ENCODE measurements around the gene CPE. TPM values are rescaled to one million over a fixed set of nuclear protein-coding genes. Genes with fewer than 3 reads are reported as not detected.
A peak's percentile ranks its signal among the peaks of the same experiment; 100 is the strongest.
"Not testable (repeated sequence)": the region's sequence is repeated elsewhere in the genome, so short reads cannot be mapped to it uniquely, and the experiment has no call there.

Gene CPE
- polyA plus RNA-seq, 4 donors, result 1.1 to 326 (median 22.9) TPM

DNA sequence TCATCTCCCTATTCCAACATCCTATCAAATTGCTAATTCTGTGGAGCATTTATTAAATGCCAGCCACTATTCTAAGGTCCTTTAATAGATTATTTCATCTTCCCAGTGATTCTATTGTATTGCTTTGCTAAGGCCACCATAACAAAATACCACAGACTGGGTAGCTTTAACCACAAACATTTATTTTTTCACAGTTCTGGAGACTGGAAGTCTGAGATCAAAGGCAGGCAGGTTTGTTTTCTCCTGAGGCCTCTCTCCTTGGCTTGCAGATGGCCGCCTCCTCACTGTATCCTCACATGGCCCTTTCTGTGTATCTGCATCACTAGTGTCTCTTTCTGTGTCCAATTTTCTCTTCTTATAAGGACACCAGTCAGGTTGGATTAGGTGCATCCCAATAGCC, 64.5 kb downstream of the CPE start:
- FAIRE-seq, result no peak
- no peak for DNase-seq
- Histone ChIP-seq H3K36me3 (ENCODE audit: control insufficient read depth in 3 of 3, insufficient read depth in 2 of 3, low read depth in 1 of 3, low read length in 3 of 3) (no peaks in the 10 kb centered on the region), H3K4me3 (ENCODE audit: low read depth in 1 of 3, low read length in 3 of 3) (no peak overlapping the region), H3K4me1 (ENCODE audit: control insufficient read depth in 3 of 3, insufficient read depth in 2 of 3, low read depth in 1 of 3, low read length in 2 of 3) (no peaks in the 10 kb centered on the region), H3K9me3 (ENCODE audit: control insufficient read depth in 2 of 2, insufficient read depth in 1 of 2, low read depth in 1 of 2, low read length in 1 of 2) (no peaks in the 10 kb centered on the region), H3K27ac (ENCODE audit: low read depth in 1 of 3, low read length in 2 of 3) (no peak overlapping the region), H3K27me3 (ENCODE audit: control insufficient read depth in 3 of 3, insufficient read depth in 3 of 3, low read length in 3 of 3) (no peaks in the 10 kb centered on the region)
- WGBS, 3 donors, result 88 to 96% (median 90%) methylated on average over 1 of the region's 1 CpG

- no peak overlapping the region for H3K4me3 ChIP-seq (ENCODE audit: low read depth in 1 of 3, low read length in 3 of 3)
- H3K36me3 ChIP-seq (ENCODE audit: control insufficient read depth in 3 of 3, insufficient read depth in 2 of 3, low read depth in 1 of 3, low read length in 3 of 3), result no peaks in the 10 kb centered on the region
- FAIRE-seq (no peak), DNase-seq (no peak)
- H3K4me1 ChIP-seq (ENCODE audit: control insufficient read depth in 3 of 3, insufficient read depth in 2 of 3, low read depth in 1 of 3, low read length in 2 of 3), result no peaks in the 10 kb centered on the region
- H3K27ac ChIP-seq (ENCODE audit: low read depth in 1 of 3, low read length in 2 of 3), result no peak overlapping the region
- no peaks in the 10 kb centered on the region for H3K27me3 ChIP-seq (ENCODE audit: control insufficient read depth in 3 of 3, insufficient read depth in 3 of 3, low read length in 3 of 3)
- WGBS, 3 donors, result 89 to 94% (median 90%) methylated on average over 4 of the region's 4 CpGs
- no peaks in the 10 kb centered on the region for H3K9me3 ChIP-seq (ENCODE audit: control insufficient read depth in 2 of 2, insufficient read depth in 1 of 2, low read depth in 1 of 2, low read length in 1 of 2)
Observed at GRCh38 chr4:165448700-165449099, 69.9 kb downstream of the CPE start.

DNA sequence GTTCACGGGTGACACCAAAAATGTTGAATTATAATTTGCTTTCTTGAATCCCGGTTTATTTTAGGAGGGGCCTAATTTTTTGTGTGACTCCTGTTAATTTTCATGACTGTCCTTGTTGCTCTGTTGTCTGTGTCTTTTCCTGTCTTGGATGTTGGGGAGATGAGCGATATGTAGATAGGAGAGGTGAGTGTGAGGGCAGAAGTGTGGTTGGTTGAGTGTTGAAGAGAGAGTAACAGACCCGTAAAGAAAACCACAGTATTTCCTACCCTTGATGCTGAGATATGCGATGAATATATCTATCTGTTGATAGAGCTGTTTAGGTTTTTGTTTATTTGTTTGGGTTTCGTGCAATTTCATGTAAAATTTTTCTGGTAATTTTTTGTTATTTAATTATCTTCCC, 70.5 kb downstream of the CPE start:
- WGBS, 3 donors, result 78 to 83% (median 83%) methylated on average over 6 of the region's 6 CpGs
- Histone ChIP-seq H3K4me1 (ENCODE audit: control insufficient read depth in 3 of 3, insufficient read depth in 2 of 3, low read depth in 1 of 3, low read length in 2 of 3) (no peaks in the 10 kb centered on the region), H3K9me3 (ENCODE audit: control insufficient read depth in 2 of 2, insufficient read depth in 1 of 2, low read depth in 1 of 2, low read length in 1 of 2) (no peaks in the 10 kb centered on the region), H3K36me3 (ENCODE audit: control insufficient read depth in 3 of 3, insufficient read depth in 2 of 3, low read depth in 1 of 3, low read length in 3 of 3) (no peaks in the 10 kb centered on the region), H3K4me3 (ENCODE audit: low read depth in 1 of 3, low read length in 3 of 3) (no peak overlapping the region), H3K27me3 (ENCODE audit: control insufficient read depth in 3 of 3, insufficient read depth in 3 of 3, low read length in 3 of 3) (no peaks in the 10 kb centered on the region), H3K27ac (ENCODE audit: low read depth in 1 of 3, low read length in 2 of 3) (no peak overlapping the region)
- no peak for FAIRE-seq
- no peak for DNase-seq

DNA sequence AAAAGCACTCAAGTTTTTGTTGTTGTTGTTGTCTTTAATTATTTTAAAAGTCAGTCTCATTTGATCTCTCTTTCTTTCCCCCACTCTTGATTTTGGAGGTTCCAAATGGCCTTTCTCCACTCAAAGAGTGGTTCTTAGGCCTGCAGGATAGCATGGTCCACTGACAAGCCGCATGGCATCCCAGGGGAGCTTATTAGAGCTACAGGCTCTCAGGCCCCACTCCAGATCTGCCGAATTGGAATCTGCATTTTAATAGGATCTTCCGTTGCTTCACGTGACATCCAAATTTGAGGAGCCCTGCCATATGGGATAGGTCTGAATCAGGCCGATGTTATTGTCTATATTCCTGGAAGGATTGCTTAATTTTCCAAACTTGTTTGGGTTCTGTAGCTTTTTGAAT, 72.1 kb downstream of the CPE start:
- H3K27me3 ChIP-seq (ENCODE audit: control insufficient read depth in 3 of 3, insufficient read depth in 3 of 3, low read length in 3 of 3), result no peaks in the 10 kb centered on the region
- H3K27ac ChIP-seq (ENCODE audit: low read depth in 1 of 3, low read length in 2 of 3), result no peak overlapping the region
- H3K36me3 ChIP-seq (ENCODE audit: control insufficient read depth in 3 of 3, insufficient read depth in 2 of 3, low read depth in 1 of 3, low read length in 3 of 3), result no peaks in the 10 kb centered on the region
- DNase-seq, result no peak
- no peak overlapping the region for H3K4me3 ChIP-seq (ENCODE audit: low read depth in 1 of 3, low read length in 3 of 3)
- WGBS, 3 donors, result 92 to 95% (median 95%) methylated on average over 5 of the region's 5 CpGs
- no peaks in the 10 kb centered on the region for H3K9me3 ChIP-seq (ENCODE audit: control insufficient read depth in 2 of 2, insufficient read depth in 1 of 2, low read depth in 1 of 2, low read length in 1 of 2)
- no peaks in the 10 kb centered on the region for H3K4me1 ChIP-seq (ENCODE audit: control insufficient read depth in 3 of 3, insufficient read depth in 2 of 3, low read depth in 1 of 3, low read length in 2 of 3)
- FAIRE-seq, result no peak

GRCh38 chr4:165453140-165453539, 74.3 kb downstream of the CPE start:
- H3K9me3 ChIP-seq (ENCODE audit: control insufficient read depth in 2 of 2, insufficient read depth in 1 of 2, low read depth in 1 of 2, low read length in 1 of 2); H3K4me3 ChIP-seq (ENCODE audit: low read depth in 1 of 3, low read length in 3 of 3); DNase-seq; H3K27me3 ChIP-seq (ENCODE audit: control insufficient read depth in 3 of 3, insufficient read depth in 3 of 3, low read length in 3 of 3); H3K4me1 ChIP-seq (ENCODE audit: control insufficient read depth in 3 of 3, insufficient read depth in 2 of 3, low read depth in 1 of 3, low read length in 2 of 3); H3K27ac ChIP-seq (ENCODE audit: low read depth in 1 of 3, low read length in 2 of 3); FAIRE-seq; H3K36me3 ChIP-seq (ENCODE audit: control insufficient read depth in 3 of 3, insufficient read depth in 2 of 3, low read depth in 1 of 3, low read length in 3 of 3): not testable (repeated sequence)
- WGBS, 3 donors, result 91 to 94% (median 93%) methylated on average over 5 of the region's 5 CpGs

- H3K27ac ChIP-seq (ENCODE audit: low read depth in 1 of 3, low read length in 2 of 3), result no peak overlapping the region
- H3K9me3 ChIP-seq (ENCODE audit: control insufficient read depth in 2 of 2, insufficient read depth in 1 of 2, low read depth in 1 of 2, low read length in 1 of 2), result no peaks in the 10 kb centered on the region
- no peak overlapping the region for H3K4me3 ChIP-seq (ENCODE audit: low read depth in 1 of 3, low read length in 3 of 3)
- WGBS, 3 donors, result 40 to 51% (median 49%) methylated on average over 2 of the region's 2 CpGs
- no peak for DNase-seq
- H3K36me3 ChIP-seq (ENCODE audit: control insufficient read depth in 3 of 3, insufficient read depth in 2 of 3, low read depth in 1 of 3, low read length in 3 of 3), result no peaks in the 10 kb centered on the region
- H3K27me3 ChIP-seq (ENCODE audit: control insufficient read depth in 3 of 3, insufficient read depth in 3 of 3, low read length in 3 of 3), result no peaks in the 10 kb centered on the region
- no peaks in the 10 kb centered on the region for H3K4me1 ChIP-seq (ENCODE audit: control insufficient read depth in 3 of 3, insufficient read depth in 2 of 3, low read depth in 1 of 3, low read length in 2 of 3)
- no peak for FAIRE-seq
Observed at GRCh38 chr4:165454426-165454825, 75.6 kb downstream of the CPE start.

GRCh38 chr4:165457793-165458192, 79.0 kb downstream of the CPE start:
- Histone ChIP-seq H3K4me1 (ENCODE audit: control insufficient read depth in 3 of 3, insufficient read depth in 2 of 3, low read depth in 1 of 3, low read length in 2 of 3) (no peaks in the 10 kb centered on the region), H3K27ac (ENCODE audit: low read depth in 1 of 3, low read length in 2 of 3) (no peak overlapping the region), H3K27me3 (ENCODE audit: control insufficient read depth in 3 of 3, insufficient read depth in 3 of 3, low read length in 3 of 3) (no peaks in the 10 kb centered on the region), H3K9me3 (ENCODE audit: control insufficient read depth in 2 of 2, insufficient read depth in 1 of 2, low read depth in 1 of 2, low read length in 1 of 2) (no peaks in the 10 kb centered on the region), H3K4me3 (ENCODE audit: low read depth in 1 of 3, low read length in 3 of 3) (no peak overlapping the region), H3K36me3 (ENCODE audit: control insufficient read depth in 3 of 3, insufficient read depth in 2 of 3, low read depth in 1 of 3, low read length in 3 of 3) (no peaks in the 10 kb centered on the region)
- DNase-seq (no peak), FAIRE-seq (no peak)
- 45 to 55% (median 51%) methylated on average over 2 of the region's 2 CpGs for WGBS, 3 donors

- Histone ChIP-seq H3K4me1 (ENCODE audit: control insufficient read depth in 3 of 3, insufficient read depth in 2 of 3, low read depth in 1 of 3, low read length in 2 of 3) (no peaks in the 10 kb centered on the region), H3K27ac (ENCODE audit: low read depth in 1 of 3, low read length in 2 of 3) (no peak overlapping the region), H3K36me3 (ENCODE audit: control insufficient read depth in 3 of 3, insufficient read depth in 2 of 3, low read depth in 1 of 3, low read length in 3 of 3) (no peaks in the 10 kb centered on the region), H3K9me3 (ENCODE audit: control insufficient read depth in 2 of 2, insufficient read depth in 1 of 2, low read depth in 1 of 2, low read length in 1 of 2) (no peaks in the 10 kb centered on the region), H3K4me3 (ENCODE audit: low read depth in 1 of 3, low read length in 3 of 3) (no peak overlapping the region), H3K27me3 (ENCODE audit: control insufficient read depth in 3 of 3, insufficient read depth in 3 of 3, low read length in 3 of 3) (no peaks in the 10 kb centered on the region)
- DNase-seq (no peak), FAIRE-seq (no peak)
Observed at GRCh38 chr4:165458471-165458870, 79.7 kb downstream of the CPE start.

DNA sequence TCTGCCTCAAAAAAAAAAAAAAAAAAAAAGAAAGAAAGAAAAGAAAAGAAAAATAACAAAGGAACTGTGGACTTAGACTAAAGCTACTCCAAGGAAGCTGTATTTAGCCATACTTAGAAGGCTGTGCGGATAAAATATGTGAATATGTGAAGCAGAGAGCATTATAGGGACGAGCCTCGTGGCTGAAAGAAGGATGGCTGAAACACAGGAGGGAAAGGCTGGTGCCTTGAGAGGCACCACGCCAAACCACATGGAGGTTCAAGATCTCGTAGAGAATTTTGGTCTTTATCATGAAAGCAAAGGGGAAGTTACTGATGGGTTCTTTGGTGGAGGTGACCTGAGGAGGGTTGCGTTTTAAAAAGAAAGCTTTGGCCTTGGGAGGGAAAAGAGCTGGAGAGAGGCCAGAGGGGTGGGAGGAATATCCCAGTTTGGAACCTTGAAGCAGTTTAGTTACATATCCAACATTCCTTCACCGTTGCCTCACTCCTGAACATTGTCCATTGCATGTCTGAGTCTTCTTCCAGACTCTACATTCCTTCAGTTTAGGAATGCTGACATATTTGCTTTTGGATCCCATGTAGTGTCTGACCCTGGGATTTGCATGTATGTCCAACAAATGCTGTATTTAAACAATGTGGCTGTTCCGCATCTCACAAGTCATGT, 82.5 kb downstream of the CPE start:
- no peaks in the 10 kb centered on the region for H3K27me3 ChIP-seq (ENCODE audit: control insufficient read depth in 3 of 3, insufficient read depth in 3 of 3, low read length in 3 of 3)
- no peaks in the 10 kb centered on the region for H3K36me3 ChIP-seq (ENCODE audit: control insufficient read depth in 3 of 3, insufficient read depth in 2 of 3, low read depth in 1 of 3, low read length in 3 of 3)
- WGBS, 3 donors, result 65 to 83% (median 70%) methylated on average over 8 of the region's 8 CpGs
- FAIRE-seq, result no peak
- H3K9me3 ChIP-seq (ENCODE audit: control insufficient read depth in 2 of 2, insufficient read depth in 1 of 2, low read depth in 1 of 2, low read length in 1 of 2), result no peaks in the 10 kb centered on the region
- no peak overlapping the region for H3K27ac ChIP-seq (ENCODE audit: low read depth in 1 of 3, low read length in 2 of 3)
- no peak overlapping the region for H3K4me3 ChIP-seq (ENCODE audit: low read depth in 1 of 3, low read length in 3 of 3)
- H3K4me1 ChIP-seq (ENCODE audit: control insufficient read depth in 3 of 3, insufficient read depth in 2 of 3, low read depth in 1 of 3, low read length in 2 of 3), result no peaks in the 10 kb centered on the region
- DNase-seq, result peak in 1 of 2 donors; percentile 10
